K562 (cell line): Measurements from ENCODE around the gene WWOX.

Experiments used
- EZH2 ChIP-seq: IDR thresholded peaks from 2 replicates; pipeline ENCODE4 v1.6.1; 2012; ENCODE audit warnings: low read depth, mild to moderate bottlenecking, inconsistent platforms, low read length, borderline replicate concordance
- MAX ChIP-seq: sonication (generic); formaldehyde crosslinking; IDR thresholded peaks from 2 replicates; pipeline ENCODE4 v1.9.0; 2022; ENCODE audit warnings: mild to moderate bottlenecking, missing genetic modification reagents
- POLR2A ChIP-seq: fragments of 450-650 bp; conservative IDR thresholded peaks from 2 replicates; pipeline ENCODE4 v1.6.1; 2016
- POLR2AphosphoS5 ChIP-seq: IDR thresholded peaks from 2 replicates; pipeline ENCODE4 v1.6.1; 2011; ENCODE audit warnings: mild to moderate bottlenecking, low read depth, low read length, moderate library complexity; ENCODE audit not compliant: control insufficient read depth, insufficient read depth

- TF ChIP-seq MAX (CRISPR knock-in tag) (no peak), POLR2A (no peak), EZH2 (no peak), POLR2AphosphoS5 (no peak)
Measured at GRCh38 chr16:78894886-78895285, 795.4 kb downstream of the WWOX start.
